K562 (cell line): ENCODE measurements around the gene RPL3. TPM values are rescaled to one million over a fixed set of nuclear protein-coding genes. Genes with fewer than 3 reads are reported as not detected.

ENCODE experiments used
- ATAC-seq: fragments of 200-7000 bp; cut with Tn5 transposase; 3 replicates; pipeline ENCODE4 v1.9.1; 2020; ENCODE audit warnings: moderate library complexity
- BruUV-seq: library from RNA; stranded (reverse); fragments of 400-500 nt; replicated peaks from 2 replicates; lab custom pipeline; 2021; lab: Mats Ljungman, UMichigan
- CTCF ChIA-PET: fragments of 300-600 bp; formaldehyde crosslinking; extraction: SDS; loops from one replicate; lab custom pipeline; 2021; ENCODE audit warnings: low intra/inter-chr PET ratio; lab: Yijun Ruan, JAX
- POLR2A ChIA-PET: fragments of 300-600, 350-650 bp; sonication (Branson Sonifier 250); formaldehyde crosslinking; extraction: SDS; loops from one replicate; lab custom pipeline; 2021; ENCODE audit warnings: antibody characterized with exemption, inconsistent platforms; lab: Yijun Ruan, JAX
- DNase-seq, 4 experiments: peaks; one replicate each; pipeline versions ENCODE4 v3.0.0 to v3.0.0-alpha.2; 2011 to 2018; ENCODE audit warnings: low spot score in 3 of 4, mixed read lengths in 3 of 4; ENCODE audit errors: extremely low read depth in 1 of 4
- FAIRE-seq: peaks from 2 replicates; lab custom pipeline; 2011; peaks lifted over from hg19 to GRCh38; lab: Jason Lieb, UNC
- H2AFZ ChIP-seq: 2 replicates; pipeline ENCODE4 v1.6.0; 2011; ENCODE audit warnings: low read depth, low read length, control low read depth, inconsistent platforms
- H3K27ac ChIP-seq: fragments of 200-600 bp; 3 replicates; pipeline ENCODE4 v1.8.0; 2011; ENCODE audit warnings: low read depth, mild to moderate bottlenecking, control low read depth, inconsistent platforms, low read length, moderate library complexity, mixed read lengths; ENCODE audit errors: extremely low read depth
- H3K27me3 ChIP-seq, 2 experiments: fragments of 300-600 bp in 1 of 2; 2 replicates in 1 of 2; 3 replicates in 1 of 2; pipeline versions ENCODE4 v1.6.0 to v1.8.0; 2011; ENCODE audit warnings: inconsistent platforms in 2 of 2, low read length in 2 of 2, mild to moderate bottlenecking in 1 of 2, mixed read lengths in 1 of 2, moderate library complexity in 1 of 2; ENCODE audit not compliant: control insufficient read depth in 2 of 2, insufficient read depth in 2 of 2
- H3K36me3 ChIP-seq: fragments of 300-600 bp; 3 replicates; pipeline ENCODE4 v1.8.0; 2011; ENCODE audit warnings: mild to moderate bottlenecking, low read length, inconsistent platforms; ENCODE audit not compliant: control insufficient read depth, insufficient read depth
- H3K4me1 ChIP-seq, 2 experiments: fragments of 200-600 bp in 1 of 2; replicated peaks in 1 of 2; 2 replicates in 1 of 2; 3 replicates in 1 of 2; pipeline versions ENCODE4 v1.5.1 to v1.8.0; 2011; ENCODE audit warnings: inconsistent platforms in 2 of 2, low read length in 2 of 2, mild to moderate bottlenecking in 1 of 2, mixed read lengths in 1 of 2, moderate library complexity in 1 of 2; ENCODE audit not compliant: control insufficient read depth in 2 of 2, insufficient read depth in 2 of 2
- H3K4me2 ChIP-seq: 2 replicates; pipeline ENCODE4 v1.6.1; 2011; ENCODE audit warnings: low read length, control low read depth, inconsistent platforms, mixed read lengths; ENCODE audit not compliant: insufficient read depth
- H3K4me3 ChIP-seq: fragments of 200-600 bp; sonication (generic), shearing (Covaris generic); 2 replicates; pipeline ENCODE4 v1.5.1; 2016; ENCODE audit warnings: control low read depth, inconsistent platforms
- H3K79me2 ChIP-seq: fragments of 200-600 bp; 3 replicates; pipeline ENCODE4 v1.8.0; 2011; ENCODE audit warnings: low read length, inconsistent platforms; ENCODE audit not compliant: control insufficient read depth, insufficient read depth
- H3K9ac ChIP-seq, 2 experiments: 2 replicates each; pipeline versions ENCODE4 v1.6.0 to v1.6.1; 2011; ENCODE audit warnings: low read depth in 2 of 2, low read length in 2 of 2, control low read depth in 1 of 2, inconsistent platforms in 1 of 2, mild to moderate bottlenecking in 1 of 2, mixed read lengths in 1 of 2; ENCODE audit not compliant: insufficient read depth in 1 of 2
- H3K9me1 ChIP-seq: one replicate; pipeline ENCODE4 v1.6.0; 2011; ENCODE audit warnings: inconsistent platforms, mild to moderate bottlenecking, low read length, moderate library complexity; ENCODE audit not compliant: control insufficient read depth, insufficient read depth
- H3K9me3 ChIP-seq: replicated peaks from 2 replicates; pipeline ENCODE4 v1.5.1; 2011; ENCODE audit warnings: low read depth, low read length, inconsistent platforms; ENCODE audit not compliant: control insufficient read depth, insufficient read depth
- H4K20me1 ChIP-seq: replicated peaks from 2 replicates; pipeline ENCODE4 v1.6.1; 2011; ENCODE audit warnings: low read length, inconsistent platforms, mixed read lengths; ENCODE audit not compliant: control insufficient read depth, insufficient read depth
- GATAD2B ChIP-seq: fragments of 450-650 bp; IDR thresholded peaks from 2 replicates; pipeline ENCODE4 v1.6.1; 2017; ENCODE audit warnings: mild to moderate bottlenecking, borderline replicate concordance
- KLF10 ChIP-seq: fragments of 250-450 bp; sonication (Bioruptor Pico); IDR thresholded peaks from 2 replicates; pipeline ENCODE4 v1.6.1; 2021; ENCODE audit warnings: matching md5 sums
- MEF2A ChIP-seq: IDR thresholded peaks from 2 replicates; pipeline ENCODE4 v1.6.1; 2011; ENCODE audit warnings: low read depth, mild to moderate bottlenecking, low read length, moderate library complexity; ENCODE audit not compliant: control insufficient read depth
- MNT ChIP-seq, 2 experiments: fragments of 450-650 bp; conservative IDR thresholded peaks; 2 replicates each; pipeline ENCODE4 v1.6.1; 2017; ENCODE audit warnings: mild to moderate bottlenecking in 2 of 2, moderate library complexity in 2 of 2
- NFE2L1 ChIP-seq: fragments of 450-650 bp; IDR thresholded peaks from 2 replicates; pipeline ENCODE4 v1.6.1; 2016; ENCODE audit warnings: missing genetic modification characterization, low read depth, mild to moderate bottlenecking, missing compliant biosample characterization, moderate library complexity, borderline replicate concordance
- RHOXF2B ChIP-seq: fragments of 250-450 bp; sonication (Bioruptor Pico); conservative IDR thresholded peaks from 2 replicates; pipeline ENCODE4 v1.5.1; 2021
- SIRT6 ChIP-seq: IDR thresholded peaks from one replicate; pipeline ENCODE4 v1.6.1; 2012; ENCODE audit warnings: low read depth, mild to moderate bottlenecking, control low read depth, inconsistent platforms, low read length, moderate library complexity
- SRSF9 ChIP-seq: fragments of 200-400 bp; formaldehyde crosslinking; IDR thresholded peaks from 2 replicates; pipeline ENCODE4 v1.6.1; 2017; ENCODE audit warnings: low read depth, low read length, borderline replicate concordance
- TEAD2 ChIP-seq: fragments of 450-650 bp; IDR thresholded peaks from 2 replicates; pipeline ENCODE4 v1.6.1; 2016; ENCODE audit warnings: missing genetic modification characterization, control low read depth, missing compliant biosample characterization
- TSC22D4 ChIP-seq: fragments of 450-650 bp; IDR thresholded peaks from 2 replicates; pipeline ENCODE4 v1.6.1; 2016; ENCODE audit warnings: missing genetic modification characterization, missing biosample characterization, control low read depth
- ZNF165 ChIP-seq: fragments of 250-450 bp; sonication (Bioruptor Pico); IDR thresholded peaks from 2 replicates; pipeline ENCODE4 v1.4.0; 2020; ENCODE audit warnings: borderline replicate concordance
- ZNF197 ChIP-seq: fragments of 200-800 bp; sonication (Bioruptor generic); IDR thresholded peaks from 2 replicates; pipeline ENCODE4 v1.6.1; 2016; ENCODE audit warnings: low read depth, missing genetic modification characterization, missing compliant biosample characterization
- ZNF232 ChIP-seq: sonication (generic); formaldehyde crosslinking; IDR thresholded peaks from 2 replicates; pipeline ENCODE4 v1.8.0; 2022; ENCODE audit warnings: mild to moderate bottlenecking, missing genetic modification reagents
- ZNF280A ChIP-seq: fragments of 450-650 bp; IDR thresholded peaks from 2 replicates; pipeline ENCODE4 v1.6.1; 2018; ENCODE audit warnings: mild to moderate bottlenecking, low read depth; ENCODE audit not compliant: partially characterized antibody
- ZNF354B ChIP-seq: fragments of 250-450 bp; sonication (Bioruptor Pico); IDR thresholded peaks from 2 replicates; pipeline ENCODE4 v1.4.0; 2020
- ZNF780A ChIP-seq: fragments of 250-450 bp; sonication (Bioruptor Pico); IDR thresholded peaks from 2 replicates; pipeline ENCODE4 v1.5.0; 2021; ENCODE audit warnings: mild to moderate bottlenecking
- WGBS: fragments of 100-300 bp; shearing (Covaris generic); methylation state at CpG from one replicate; pipeline ENCODE4 v1.1.6; 2016; ENCODE audit warnings: low coverage, mixed read lengths; ENCODE audit not compliant: insufficient coverage; ENCODE audit errors: missing lambda C conversion rate; 5-methylcytosine and 5-hydroxymethylcytosine counted together
- in situ Hi-C: fragments of 300-500 bp; cut with MboI; formaldehyde crosslinking; loops from 4 replicates; pipeline ENCODE4 v1.15.0; 2018; ENCODE audit warnings: inconsistent platforms, mixed read lengths
- intact Hi-C: fragments of 100-400 bp; cut with micrococcal nuclease; formaldehyde crosslinking; loops from 2 replicates; pipeline ENCODE4 v1.14.2; 2022
- polyA plus RNA-seq, 8 experiments: library from polyadenylated mRNA; depleted of rRNA in 4 of 8; stranded (reverse) in 5 of 8; unstranded in 3 of 8; fragments of >200 nt; fragmentation: Nextera tagmentation in 2 of 8; fragmentation: Illumina TruSeq in 1 of 8; extraction: Ambion mirVana in 2 of 8; extraction: Trizol in 1 of 8; gene quantifications; 2 replicates each; pipeline versions ENCODE4 v1.2.1 to v1.2.3, GENCODE V29; 2011 to 2014; ENCODE audit warnings: inconsistent platforms in 1 of 8, missing spikeins in 1 of 8
- total RNA-seq, 7 experiments: library from RNA; depleted of rRNA in 6 of 7; stranded (reverse); fragments of >200 nt in 6 of 7; fragmentation: Illumina TruSeq in 2 of 7; extraction: Trizol in 2 of 7; gene quantifications; 2 replicates each; pipeline versions ENCODE4 v1.2.1 to v1.2.3, GENCODE V29; 2011 to 2021; ENCODE audit warnings: low replicate concordance in 1 of 7

Gene RPL3
- total and polyA plus RNA-seq, 9 of the 15 experiments (the other 6 are each of a cell fraction or from before 2014, with no cell fraction given) = 1,624 to 4,066 (median 2,565) TPM

GRCh38 chr22:39336411-39336810 is 17.0 kb upstream of the RPL3 start:
- Histone ChIP-seq H3K36me3 (no peaks in the 10 kb centered on the region), H2AFZ (no peak overlapping the region), H4K20me1 (no peaks in the 10 kb centered on the region), H3K79me2 (no peaks in the 10 kb centered on the region), H3K4me2 (no peak overlapping the region), H3K27me3 (no peaks in the 10 kb centered on the region), H3K27ac (no peak overlapping the region), H3K4me3 (no peak overlapping the region), H3K4me1 (no peaks in the 10 kb centered on the region; a peak in 1 of 5 replicates), H3K9ac (no peak overlapping the region), H3K9me3 (no peaks in the 10 kb centered on the region), H3K9me1 (no peaks in the 10 kb centered on the region)
- ATAC-seq (no peak), DNase-seq (no peak), FAIRE-seq (no peak)
- intact Hi-C loops (no loop called here), in situ Hi-C loops (no loop called here)
- no TSS peak for BruUV-seq
- 63% methylated on average over 3 of the region's 5 CpGs for WGBS
- TF ChIP-seq SIRT6 (no peak), ZNF197 (CRISPR knock-in tag) (no peak), ZNF780A (CRISPR knock-in tag) (no peak), MEF2A (no peak), RHOXF2B (no peak), ZNF232 (CRISPR knock-in tag) (no peak), NFE2L1 (tag) (no peak), ZNF280A (no peak), TSC22D4 (tag) (no peak), TEAD2 (no peak), KLF10 (CRISPR knock-in tag) (no peak), ZNF354B (no peak), ZNF165 (CRISPR knock-in tag) (no peak), SRSF9 (no peak), MNT (conservative IDR thresholded peaks at IDR 0.05) (no peak), GATAD2B (no peak)
- ChIA-PET POLR2A (no interaction called here), CTCF (no interaction called here)
